Testis (tissue), 3 donors: ENCODE data around the gene C7orf57. TPM values are rescaled to one million over a fixed set of nuclear protein-coding genes. Genes with fewer than 3 reads are reported as not detected.
A peak's percentile ranks its signal among the peaks of the same experiment; 100 is the strongest.
"Not testable (repeated sequence)": the region's sequence is repeated elsewhere in the genome, so short reads cannot be mapped to it uniquely, and the experiment has no call there.

Experiments
- DNase-seq: peaks from one replicate; pipeline ENCODE4 v3.0.0-alpha.2; 2019
- H3K27ac ChIP-seq, 2 donors: fragments of 200-600 bp; sonication (generic); one replicate each; pipeline ENCODE4 v1.5.1; 2019
- H3K27me3 ChIP-seq: fragments of 200-600 bp; sonication (generic); one replicate; pipeline ENCODE4 v1.5.1; 2019
- H3K36me3 ChIP-seq: fragments of 200-600 bp; sonication (generic); one replicate; pipeline ENCODE4 v1.5.1; 2017; ENCODE audit warnings: low read depth; ENCODE audit errors: missing control alignments
- H3K4me1 ChIP-seq: fragments of 200-600 bp; sonication (generic); one replicate; pipeline ENCODE4 v1.5.1; 2019
- H3K4me3 ChIP-seq, 2 donors: fragments of 200-600 bp; sonication (generic); one replicate each; pipeline ENCODE4 v1.5.1; 2017 to 2019
- H3K9me3 ChIP-seq: fragments of 200-600 bp; sonication (generic); one replicate; pipeline ENCODE4 v1.5.1; 2017
- CTCF ChIP-seq, 3 experiments: fragments of 450-650 bp in 2 of 3; fragments of 200-600 bp in 1 of 3; sonication (generic) in 1 of 3; IDR thresholded peaks; one replicate each; pipeline ENCODE4 v1.5.1; 2016 to 2019; ENCODE audit warnings: antibody characterized with exemption in 3 of 3, mild to moderate bottlenecking in 2 of 3, moderate library complexity in 1 of 3
- POLR2A ChIP-seq: fragments of 450-650 bp; IDR thresholded peaks from one replicate; pipeline ENCODE4 v1.6.1; 2017; ENCODE audit warnings: antibody characterized with exemption, mild to moderate bottlenecking, moderate library complexity
- WGBS, 2 donors: methylation state at CpG; one replicate each; pipeline ENCODE4 v1.1.5; 2018; 5-methylcytosine and 5-hydroxymethylcytosine counted together
- intact Hi-C: fragments of 100-400 bp; cut with DNase I; formaldehyde crosslinking; loops from one replicate; pipeline ENCODE4 v1.15.1; 2023; ENCODE audit warnings: low total_unique reads
- polyA plus RNA-seq: library from polyadenylated mRNA; stranded (reverse); fragments of 350-450 nt; fragmentation: Illumina TruSeq; extraction: RNeasy Lipid Tissue Mini Kit (QIAGEN cat#74804); gene quantifications from one replicate; pipeline ENCODE4 v1.2.3, GENCODE V29; 2014; ENCODE audit warnings: low read depth, low replicate concordance; ENCODE audit not compliant: insufficient read depth
- total RNA-seq, 2 donors: library from RNA; depleted of rRNA; stranded (reverse); fragments of >200 nt; gene quantifications; one replicate each; pipeline ENCODE4 v1.2.3, GENCODE V29; 2016

C7orf57 gene
- total and polyA plus RNA-seq, 3 donors from 2014 or later, result 2.8 to 12.3 (median 7.8) TPM

GRCh38 chr7:47991741-47992311, 43.5 kb upstream of the C7orf57 start:
- intact Hi-C loops, result no loop called here
- H3K4me1 ChIP-seq, result no peaks in the 10 kb centered on the region
- WGBS, 2 donors, result 6 to 7% methylated on average over 26 of the region's 26 CpGs
- H3K27ac ChIP-seq, result peak overlapping the region; percentile 50 to 65
- H3K9me3 ChIP-seq, result no peaks in the 10 kb centered on the region
- peak overlapping the region; percentile 42 to 68 for H3K4me3 ChIP-seq
- TF ChIP-seq CTCF (IDR thresholded peaks at IDR 0.05), result peak; percentile 9 to 44 (median 35)
- TF ChIP-seq POLR2A, result no peak
- H3K27me3 ChIP-seq, result no peaks in the 10 kb centered on the region
- no peaks in the 10 kb centered on the region for H3K36me3 ChIP-seq
- peak; percentile 93 for DNase-seq

GRCh38 chr7:47992446-47992845, 42.9 kb upstream of the C7orf57 start:
- no peaks in the 10 kb centered on the region for H3K9me3 ChIP-seq
- no peaks in the 10 kb centered on the region for H3K4me1 ChIP-seq
- H3K27me3 ChIP-seq, result no peaks in the 10 kb centered on the region
- H3K27ac ChIP-seq, result peak overlapping the region; percentile 50 to 65
- intact Hi-C loops, result no loop called here
- no peaks in the 10 kb centered on the region for H3K36me3 ChIP-seq
- TF ChIP-seq CTCF (IDR thresholded peaks at IDR 0.05), result no peak
- TF ChIP-seq POLR2A, result no peak
- no peak overlapping the region for H3K4me3 ChIP-seq
- 62 to 76% methylated on average over 3 of the region's 3 CpGs for WGBS, 2 donors
- no peak for DNase-seq

GRCh38 chr7:47999413-47999812, 35.9 kb upstream of the C7orf57 start:
- Histone ChIP-seq H3K27me3 (no peaks in the 10 kb centered on the region), H3K4me1 (no peaks in the 10 kb centered on the region), H3K27ac (no peak overlapping the region), H3K4me3 (no peak overlapping the region), H3K36me3 (no peaks in the 10 kb centered on the region), H3K9me3 (no peaks in the 10 kb centered on the region)
- TF ChIP-seq CTCF (IDR thresholded peaks at IDR 0.05), result no peak
- no peak for TF ChIP-seq POLR2A
- 59 to 72% methylated on average over 12 of the region's 12 CpGs for WGBS, 2 donors
- DNase-seq, result no peak
- intact Hi-C loops, result no loop called here

- H3K4me3 ChIP-seq, H3K9me3 ChIP-seq, DNase-seq, intact Hi-C loops, H3K4me1 ChIP-seq, H3K27ac ChIP-seq, H3K27me3 ChIP-seq, H3K36me3 ChIP-seq: not testable (repeated sequence)
- 72 to 73% methylated on average over 13 of the region's 13 CpGs for WGBS, 2 donors
Measured at GRCh38 chr7:48000164-48000563, 35.2 kb upstream of the C7orf57 start.

GRCh38 chr7:48004032-48004431, 31.3 kb upstream of the C7orf57 start:
- intact Hi-C loops, result no loop called here
- no peak for DNase-seq
- Histone ChIP-seq H3K36me3 (no peaks in the 10 kb centered on the region), H3K27me3 (no peaks in the 10 kb centered on the region), H3K9me3 (no peaks in the 10 kb centered on the region), H3K4me1 (no peaks in the 10 kb centered on the region), H3K27ac (no peak overlapping the region), H3K4me3 (no peak overlapping the region)
- TF ChIP-seq POLR2A (no peak), CTCF (IDR thresholded peaks at IDR 0.05) (no peak)
- 46 to 62% methylated on average over 2 of the region's 2 CpGs for WGBS, 2 donors
